ENCODE measurements around the gene CX3CR1. TPM values are rescaled to one million over a fixed set of nuclear protein-coding genes. Genes with fewer than 3 reads are reported as not detected.
"Not testable (repeated sequence)": the region's sequence is repeated elsewhere in the genome, so short reads cannot be mapped to it uniquely, and the experiment has no call there.

CX3CR1 gene
- total and polyA plus RNA-seq, 7 donors = 0.10 to 0.68 (median 0.28) TPM; not detected in 2

- Histone ChIP-seq H3K4me1 (no peaks in the 10 kb centered on the region), H3K27me3 (no peaks in the 10 kb centered on the region), H3K9me3 (no peaks in the 10 kb centered on the region), H3K27ac (no peak overlapping the region), H3K36me3 (no peaks in the 10 kb centered on the region), H3K4me3 (no peak overlapping the region)
- no peak for TF ChIP-seq POLR2AphosphoS5 (IDR thresholded peaks at IDR 0.05)
- TF ChIP-seq CTCF (IDR thresholded peaks at IDR 0.05) = no peak
- no peak for DNase-seq
- WGBS, 2 donors = 93 to 95% methylated on average over 2 of the region's 2 CpGs
- intact Hi-C loops (cut with DNase I) = no loop called here
Observed at GRCh38 chr3:39325236-39325635, 45.4 kb upstream of the CX3CR1 start.

GRCh38 chr3:39323494-39323893 is 43.7 kb upstream of the CX3CR1 start:
- Histone ChIP-seq H3K4me1 (no peaks in the 10 kb centered on the region), H3K27ac (no peak overlapping the region), H3K36me3 (no peaks in the 10 kb centered on the region), H3K4me3 (no peak overlapping the region), H3K9me3 (no peaks in the 10 kb centered on the region), H3K27me3 (no peaks in the 10 kb centered on the region)
- DNase-seq = no peak
- TF ChIP-seq CTCF (IDR thresholded peaks at IDR 0.05) (no peak), POLR2AphosphoS5 (IDR thresholded peaks at IDR 0.05) (no peak), EP300 (IDR thresholded peaks at IDR 0.05) (no peak), POLR2A (IDR thresholded peaks at IDR 0.05) (no peak)
- 85 to 90% methylated on average over 2 of the region's 2 CpGs for WGBS, 2 donors
- intact Hi-C loops (cut with DNase I) = no loop called here

GRCh38 chr3:39322936-39323335 is 43.1 kb upstream of the CX3CR1 start:
- Histone ChIP-seq H3K4me1 (no peaks in the 10 kb centered on the region), H3K4me3 (no peak overlapping the region), H3K36me3 (no peaks in the 10 kb centered on the region), H3K27ac (no peak overlapping the region), H3K9me3 (no peaks in the 10 kb centered on the region), H3K27me3 (no peaks in the 10 kb centered on the region)
- DNase-seq = no peak
- TF ChIP-seq EP300 (IDR thresholded peaks at IDR 0.05) (no peak), POLR2A (IDR thresholded peaks at IDR 0.05) (no peak), POLR2AphosphoS5 (IDR thresholded peaks at IDR 0.05) (no peak), CTCF (IDR thresholded peaks at IDR 0.05) (no peak)
- intact Hi-C loops (cut with DNase I) = no loop called here

- H3K36me3 ChIP-seq; H3K4me3 ChIP-seq; H3K4me1 ChIP-seq; H3K9me3 ChIP-seq; H3K27me3 ChIP-seq; intact Hi-C loops (cut with DNase I); H3K27ac ChIP-seq; DNase-seq: not testable (repeated sequence)
- 60 to 64% methylated on average over 3 of the region's 3 CpGs for WGBS, 2 donors
Observed at GRCh38 chr3:39322209-39322715, 42.4 kb upstream of the CX3CR1 start.

- H3K9me3 ChIP-seq; intact Hi-C loops (cut with DNase I); H3K36me3 ChIP-seq; H3K27ac ChIP-seq; H3K4me3 ChIP-seq; DNase-seq; H3K27me3 ChIP-seq; H3K4me1 ChIP-seq: not testable (repeated sequence)
- WGBS, 2 donors = 92 to 96% methylated on average over 2 of the region's 2 CpGs
Observed at GRCh38 chr3:39321574-39321983, 41.7 kb upstream of the CX3CR1 start.

- TF ChIP-seq POLR2A (IDR thresholded peaks at IDR 0.05) (no peak), EP300 (IDR thresholded peaks at IDR 0.05) (no peak), CTCF (IDR thresholded peaks at IDR 0.05) (no peak), POLR2AphosphoS5 (IDR thresholded peaks at IDR 0.05) (no peak)
- intact Hi-C loops (cut with DNase I) = no loop called here
- Histone ChIP-seq H3K27me3 (no peaks in the 10 kb centered on the region), H3K27ac (no peak overlapping the region), H3K4me3 (no peak overlapping the region), H3K4me1 (no peaks in the 10 kb centered on the region), H3K36me3 (no peaks in the 10 kb centered on the region), H3K9me3 (no peaks in the 10 kb centered on the region)
- DNase-seq = no peak
Observed at GRCh38 chr3:39319249-39319648, 39.4 kb upstream of the CX3CR1 start.
